ENCODE results near the gene RABAC1. TPM values are rescaled to one million over a fixed set of nuclear protein-coding genes. Genes with fewer than 3 reads are reported as not detected.
A peak's percentile ranks its signal among the peaks of the same experiment; 100 is the strongest.

The RABAC1 gene
- total RNA-seq, result 100 to 1,000 TPM in 2 of 6 experiments, 10 to 100 TPM in 4; 53.6 to 124 (median 75.8) TPM
- long read RNA-seq, transcript RABAC1-201 (5 exons, 821 nt), result major isoform, 34 of 41 reads
- long read RNA-seq, partial matches to known transcripts, result 2 of 41 reads
- long read RNA-seq, other reads (novel, unspliced or antisense), result 5 of 41 reads

DNA sequence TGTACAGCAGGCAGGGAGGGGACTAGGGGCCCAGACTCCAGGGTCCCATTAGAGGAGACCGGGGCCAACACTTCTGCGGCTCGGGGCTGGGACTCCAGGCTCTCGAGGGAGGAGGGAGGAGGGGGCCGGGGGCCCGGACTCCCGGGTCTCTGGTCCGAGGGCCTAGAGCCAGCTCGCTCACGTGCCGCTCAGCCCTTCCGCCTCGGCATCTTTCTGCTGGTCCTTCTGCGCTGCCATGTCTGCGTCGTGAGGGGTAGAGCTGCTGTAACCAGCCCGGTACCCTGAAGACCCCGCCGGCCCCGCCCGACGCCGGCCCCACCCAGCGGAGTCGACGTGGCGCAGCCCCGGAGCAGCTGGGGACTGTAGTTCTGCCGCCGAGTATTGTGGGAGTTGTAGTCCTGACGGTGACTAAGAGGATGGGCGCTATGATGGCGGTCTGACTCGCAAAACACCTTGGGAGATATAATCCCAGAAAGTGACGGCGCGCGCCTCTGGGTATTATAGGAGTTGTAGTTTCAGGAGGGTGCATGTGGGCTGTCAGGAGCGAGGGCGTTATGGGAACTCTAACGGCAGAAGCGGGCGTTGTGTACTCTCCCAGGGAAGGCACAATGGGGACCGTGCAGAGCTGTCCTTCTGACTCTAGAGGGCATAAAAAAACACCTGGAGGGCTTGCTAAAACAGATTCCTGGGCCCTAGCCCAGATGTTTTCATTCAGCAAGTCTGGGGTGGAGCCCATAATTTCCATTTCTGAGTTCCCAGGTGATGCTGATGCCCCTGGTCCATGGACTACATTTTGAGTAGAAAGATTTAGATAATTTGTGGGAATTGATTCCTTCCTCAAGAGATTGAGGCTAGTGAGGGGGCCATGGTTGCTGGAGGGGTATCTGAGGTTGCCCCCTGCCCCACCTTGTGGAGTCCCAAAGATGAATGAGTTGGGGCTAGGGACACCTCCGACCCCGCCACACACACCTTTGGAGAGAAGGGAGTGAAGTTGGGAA is at the start of gene RABAC1:
Gene RABAC1 (minus strand): TSS at position 266 of the 998 bp plus-strand sequence. CDS start 29 bp downstream, at position 237.
- no peaks in the 10 kb centered on the region for H3K36me3 ChIP-seq
- peak within 1 kb of the TSS; percentile 75 to 97 (median 94) for H3K4me3 ChIP-seq
- WGBS (ENCODE audit: insufficient coverage, low coverage, low lambda C conversion rate, missing lambda C conversion rate), result 0% methylated on average over 6 of the region's 46 CpGs
- ATAC-seq (peak; percentile 88 to 91 (median 89)), DNase-seq (peak; percentile 90 to 93 (median 91))
- no peaks in the 10 kb centered on the region for H3K27me3 ChIP-seq
- intact Hi-C loops (cut with DNase I), result no loop called here
- peaks cover 0 to 10% (median 4%) of the 10 kb centered on the region in 4 donors for H3K4me1 ChIP-seq
- TF ChIP-seq, protein P1, sequence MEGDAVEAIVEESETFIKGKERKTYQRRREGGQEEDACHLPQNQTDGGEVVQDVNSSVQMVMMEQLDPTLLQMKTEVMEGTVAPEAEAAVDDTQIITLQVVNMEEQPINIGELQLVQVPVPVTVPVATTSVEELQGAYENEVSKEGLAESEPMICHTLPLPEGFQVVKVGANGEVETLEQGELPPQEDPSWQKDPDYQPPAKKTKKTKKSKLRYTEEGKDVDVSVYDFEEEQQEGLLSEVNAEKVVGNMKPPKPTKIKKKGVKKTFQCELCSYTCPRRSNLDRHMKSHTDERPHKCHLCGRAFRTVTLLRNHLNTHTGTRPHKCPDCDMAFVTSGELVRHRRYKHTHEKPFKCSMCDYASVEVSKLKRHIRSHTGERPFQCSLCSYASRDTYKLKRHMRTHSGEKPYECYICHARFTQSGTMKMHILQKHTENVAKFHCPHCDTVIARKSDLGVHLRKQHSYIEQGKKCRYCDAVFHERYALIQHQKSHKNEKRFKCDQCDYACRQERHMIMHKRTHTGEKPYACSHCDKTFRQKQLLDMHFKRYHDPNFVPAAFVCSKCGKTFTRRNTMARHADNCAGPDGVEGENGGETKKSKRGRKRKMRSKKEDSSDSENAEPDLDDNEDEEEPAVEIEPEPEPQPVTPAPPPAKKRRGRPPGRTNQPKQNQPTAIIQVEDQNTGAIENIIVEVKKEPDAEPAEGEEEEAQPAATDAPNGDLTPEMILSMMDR (IDR thresholded peaks at IDR 0.05), result peak in 1 of 4 donors; percentile 2
- TF ChIP-seq POLR2A (IDR thresholded peaks at IDR 0.05), result no peak
- peak within 1 kb of the TSS; percentile 34 to 87 (median 81) for H3K27ac ChIP-seq
- H3K9me3 ChIP-seq, result no peaks in the 10 kb centered on the region

GRCh38 chr19:42006569-42006968 is 47.4 kb upstream of the RABAC1 start:
- Histone ChIP-seq H3K27ac (no peak overlapping the region), H3K4me1 (no peaks in the 10 kb centered on the region), H3K9me3 (no peaks in the 10 kb centered on the region), H3K4me3 (no peak overlapping the region), H3K36me3 (no peaks in the 10 kb centered on the region), H3K27me3 (peaks cover 0 to 2% of the 10 kb centered on the region in 2 donors)
- WGBS (ENCODE audit: insufficient coverage, low coverage, low lambda C conversion rate, missing lambda C conversion rate), result 52% methylated on average over 2 of the region's 13 CpGs
- intact Hi-C loops (cut with DNase I), result no loop called here
- DNase-seq (no peak), ATAC-seq (peak in 1 of 4 donors; percentile 15)
- TF ChIP-seq, protein P1 (IDR thresholded peaks at IDR 0.05), result no peak
- no peak for TF ChIP-seq POLR2A (IDR thresholded peaks at IDR 0.05)

GRCh38 chr19:42005504-42005903 is 46.4 kb upstream of the RABAC1 start:
- ATAC-seq, result peak in 1 of 4 donors; percentile 18
- DNase-seq, result no peak
- WGBS (ENCODE audit: insufficient coverage, low coverage, low lambda C conversion rate, missing lambda C conversion rate), result 92% methylated on average over 17 of the region's 22 CpGs
- Histone ChIP-seq H3K4me3 (no peak overlapping the region), H3K36me3 (no peaks in the 10 kb centered on the region), H3K27me3 (peaks cover 0 to 4% of the 10 kb centered on the region in 2 donors), H3K4me1 (no peaks in the 10 kb centered on the region), H3K9me3 (no peaks in the 10 kb centered on the region), H3K27ac (no peak overlapping the region)
- TF ChIP-seq POLR2A (IDR thresholded peaks at IDR 0.05), result no peak
- TF ChIP-seq, protein P1 (IDR thresholded peaks at IDR 0.05), result no peak
- intact Hi-C loops (cut with DNase I), result no loop called here

DNA sequence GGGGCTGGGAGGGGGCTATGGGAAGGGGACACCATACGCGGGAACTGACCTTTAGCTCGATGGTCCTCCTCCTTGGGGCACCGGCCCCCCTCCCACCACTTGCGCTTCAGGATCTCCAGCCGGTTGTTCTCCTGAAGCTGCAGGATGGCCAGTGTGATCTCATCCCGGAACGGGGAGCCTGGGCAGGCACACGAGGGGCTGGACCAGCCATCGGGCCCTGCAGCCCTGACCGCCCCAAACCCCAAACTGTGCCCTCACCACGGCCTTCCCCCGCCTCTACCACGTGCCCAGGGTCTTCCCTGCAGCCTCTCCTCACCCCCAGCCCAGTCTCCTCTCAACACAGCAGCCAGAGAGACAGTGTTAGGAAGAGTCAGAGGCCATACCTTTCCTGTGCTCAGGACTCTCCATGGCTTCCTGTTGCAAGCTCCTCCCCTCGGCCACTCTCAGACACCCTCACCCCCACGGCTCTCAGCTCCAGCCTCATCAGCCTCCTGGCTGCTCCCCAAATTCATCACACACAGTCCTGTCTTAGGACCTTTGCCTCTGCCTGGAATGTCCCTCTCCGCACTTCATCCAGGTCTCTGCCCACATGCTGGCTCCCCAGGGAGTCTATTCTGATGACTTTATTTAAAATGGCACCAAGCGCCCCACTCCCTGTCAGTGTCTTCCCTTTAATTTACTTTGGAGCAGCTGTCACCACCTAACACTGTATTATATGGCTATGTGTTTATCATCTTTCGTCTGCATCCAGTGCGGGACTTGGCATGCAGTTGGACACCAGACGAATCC is 44.6 kb upstream of the RABAC1 start:
- ATAC-seq, result no peak
- intact Hi-C loops (cut with DNase I), result no loop called here
- TF ChIP-seq, protein P1 (IDR thresholded peaks at IDR 0.05), result no peak
- TF ChIP-seq POLR2A (IDR thresholded peaks at IDR 0.05), result no peak
- Histone ChIP-seq H3K4me3 (no peak overlapping the region), H3K4me1 (no peaks in the 10 kb centered on the region), H3K27me3 (peaks cover 0 to 4% of the 10 kb centered on the region in 2 donors), H3K9me3 (no peaks in the 10 kb centered on the region), H3K27ac (no peak overlapping the region), H3K36me3 (no peaks in the 10 kb centered on the region)
- 49% methylated on average over 10 of the region's 21 CpGs for WGBS (ENCODE audit: insufficient coverage, low coverage, low lambda C conversion rate, missing lambda C conversion rate)
- no peak for DNase-seq
